GM15510 (cell line): ENCODE results near the gene WDR64.

ENCODE experiments used
- POLR2A ChIP-seq: IDR thresholded peaks from 3 replicates; pipeline ENCODE4 v1.6.1; 2011; ENCODE audit warnings: borderline replicate concordance; ENCODE audit not compliant: insufficient read length; ENCODE audit errors: extremely low read depth

Gene WDR64

GRCh38 chr1:241698177-241698576, 46.1 kb downstream of the WDR64 start:
- TF ChIP-seq POLR2A: no peak

- TF ChIP-seq POLR2A: no peak
These were observed 49.6 kb downstream of the WDR64 start for GRCh38 chr1:241701483-241702295.

GRCh38 chr1:241702442-241703373, 50.6 kb downstream of the WDR64 start:
- no peak for TF ChIP-seq POLR2A

- no peak for TF ChIP-seq POLR2A
These were observed 54.2 kb downstream of the WDR64 start for GRCh38 chr1:241706257-241706656.

- no peak for TF ChIP-seq POLR2A
These were observed 54.9 kb downstream of the WDR64 start for GRCh38 chr1:241706967-241707366.

GRCh38 chr1:241707442-241707841, 55.4 kb downstream of the WDR64 start:
- TF ChIP-seq POLR2A: no peak

GRCh38 chr1:241711326-241711725, 59.2 kb downstream of the WDR64 start:
- no peak for TF ChIP-seq POLR2A

GRCh38 chr1:241713316-241713715, 61.2 kb downstream of the WDR64 start:
- no peak for TF ChIP-seq POLR2A

GRCh38 chr1:241714321-241715218, 62.5 kb downstream of the WDR64 start:
- no peak for TF ChIP-seq POLR2A

GRCh38 chr1:241715435-241715834, 63.4 kb downstream of the WDR64 start:
- no peak for TF ChIP-seq POLR2A

- TF ChIP-seq POLR2A: no peak
These were observed 63.9 kb downstream of the WDR64 start for GRCh38 chr1:241715956-241716355.

- no peak for TF ChIP-seq POLR2A
These were observed 65.0 kb downstream of the WDR64 start for GRCh38 chr1:241716915-241717656.

- TF ChIP-seq POLR2A: no peak
These were observed 65.9 kb downstream of the WDR64 start for GRCh38 chr1:241717975-241718374.

- no peak for TF ChIP-seq POLR2A
These were observed 68.9 kb downstream of the WDR64 start for GRCh38 chr1:241721011-241721410.

- no peak for TF ChIP-seq POLR2A
These were observed 70.9 kb downstream of the WDR64 start for GRCh38 chr1:241722947-241723346.
